ENCODE results near the gene COL23A1.
"Not testable (repeated sequence)": the region's sequence is repeated elsewhere in the genome, so short reads cannot be mapped to it uniquely, and the experiment has no call there.

COL23A1 gene

GRCh38 chr5:178370102-178370501 lies 220.1 kb downstream of the COL23A1 start:
- no peak for DNase-seq

GRCh38 chr5:178369469-178369868 lies 220.7 kb downstream of the COL23A1 start:
- DNase-seq = not testable (repeated sequence)

DNA sequence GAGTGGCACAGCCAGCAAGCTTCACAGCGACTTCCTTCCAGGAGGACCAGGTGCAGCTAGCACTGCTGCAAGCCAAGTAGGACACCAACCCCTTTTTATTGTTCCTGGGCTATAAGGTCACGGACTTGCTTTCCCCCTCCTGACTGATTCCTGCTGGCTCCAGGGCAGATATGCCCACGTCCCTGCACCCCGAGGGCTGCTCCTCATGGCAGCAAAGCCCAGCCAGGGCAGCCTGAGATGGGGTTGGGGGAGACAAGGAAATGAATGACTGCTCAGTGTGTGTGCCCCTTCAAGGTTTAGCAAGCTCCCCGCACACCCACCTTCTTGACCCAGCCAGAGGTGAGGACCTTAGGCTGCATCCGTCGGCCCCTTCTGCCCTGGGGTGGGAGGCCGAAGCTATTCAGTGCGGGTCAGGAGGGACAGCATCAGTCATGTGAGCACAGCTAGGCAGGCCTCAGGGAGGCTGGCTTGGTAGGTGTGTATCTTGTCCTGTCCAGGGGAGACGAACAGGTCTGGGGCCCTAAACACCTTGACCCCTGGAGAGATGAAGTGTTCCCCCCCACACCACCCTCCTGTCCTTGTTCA lies 221.4 kb downstream of the COL23A1 start:
- no peak for DNase-seq

DNA sequence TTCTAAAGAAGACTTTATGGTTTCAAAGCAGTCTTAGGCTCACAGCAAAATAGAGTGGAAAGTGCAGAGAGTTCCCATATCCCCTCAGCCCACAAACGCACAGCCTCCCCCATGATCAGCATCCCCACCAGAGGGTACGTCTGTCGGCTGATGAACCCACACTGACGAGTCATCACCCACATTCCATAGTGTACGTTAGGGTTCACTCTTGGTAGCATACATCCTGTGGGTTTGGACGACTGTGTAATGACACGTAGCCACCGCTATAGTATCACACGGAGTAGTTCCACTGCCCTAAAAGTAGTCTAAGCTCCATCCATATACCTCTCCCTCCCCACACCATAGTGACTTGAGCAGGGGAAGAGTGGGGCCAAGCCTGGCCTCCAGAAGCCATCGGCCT lies 221.9 kb downstream of the COL23A1 start:
- DNase-seq = no peak

GRCh38 chr5:178367736-178368120 lies 222.5 kb downstream of the COL23A1 start:
- no peak for DNase-seq

DNA sequence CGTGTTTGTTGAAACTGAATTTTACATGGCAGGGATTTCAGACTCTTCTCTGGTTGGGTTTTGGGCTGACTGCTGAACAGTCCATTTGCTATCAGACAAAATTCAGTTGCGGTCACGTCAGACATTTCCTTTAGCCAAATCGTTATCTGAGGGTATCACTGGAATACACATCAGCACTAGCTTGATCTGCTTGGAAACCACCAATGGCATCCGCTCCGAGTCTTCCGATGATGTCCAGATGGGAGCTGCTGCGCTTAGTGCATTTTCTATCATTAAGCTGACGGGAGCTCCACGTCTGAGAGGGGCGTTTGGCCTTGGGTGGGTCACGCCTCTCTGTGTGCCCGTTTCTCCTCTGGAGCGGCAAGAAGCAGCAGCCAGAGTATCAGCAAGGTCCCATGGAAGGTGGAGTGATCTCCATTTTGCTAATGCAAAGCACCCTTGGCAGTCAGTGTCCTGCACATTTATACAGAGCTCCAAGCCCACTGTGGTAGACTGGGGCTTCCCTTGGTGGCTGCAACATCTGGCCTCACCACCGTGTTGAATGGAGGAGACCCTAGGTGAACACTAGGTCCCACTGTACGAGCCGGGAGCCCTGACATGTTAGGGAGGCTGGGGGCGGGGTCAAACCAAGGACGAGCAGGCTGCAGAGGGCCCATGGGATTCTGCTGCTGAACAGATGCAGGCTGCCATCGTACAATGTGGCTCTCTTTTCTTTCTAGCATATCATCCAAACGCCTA lies 223.0 kb downstream of the COL23A1 start:
- no peak for DNase-seq

- DNase-seq = no peak
Observed at GRCh38 chr5:178365501-178366440, 224.4 kb downstream of the COL23A1 start.

GRCh38 chr5:178364326-178364675 lies 225.9 kb downstream of the COL23A1 start:
- DNase-seq = no peak

DNA sequence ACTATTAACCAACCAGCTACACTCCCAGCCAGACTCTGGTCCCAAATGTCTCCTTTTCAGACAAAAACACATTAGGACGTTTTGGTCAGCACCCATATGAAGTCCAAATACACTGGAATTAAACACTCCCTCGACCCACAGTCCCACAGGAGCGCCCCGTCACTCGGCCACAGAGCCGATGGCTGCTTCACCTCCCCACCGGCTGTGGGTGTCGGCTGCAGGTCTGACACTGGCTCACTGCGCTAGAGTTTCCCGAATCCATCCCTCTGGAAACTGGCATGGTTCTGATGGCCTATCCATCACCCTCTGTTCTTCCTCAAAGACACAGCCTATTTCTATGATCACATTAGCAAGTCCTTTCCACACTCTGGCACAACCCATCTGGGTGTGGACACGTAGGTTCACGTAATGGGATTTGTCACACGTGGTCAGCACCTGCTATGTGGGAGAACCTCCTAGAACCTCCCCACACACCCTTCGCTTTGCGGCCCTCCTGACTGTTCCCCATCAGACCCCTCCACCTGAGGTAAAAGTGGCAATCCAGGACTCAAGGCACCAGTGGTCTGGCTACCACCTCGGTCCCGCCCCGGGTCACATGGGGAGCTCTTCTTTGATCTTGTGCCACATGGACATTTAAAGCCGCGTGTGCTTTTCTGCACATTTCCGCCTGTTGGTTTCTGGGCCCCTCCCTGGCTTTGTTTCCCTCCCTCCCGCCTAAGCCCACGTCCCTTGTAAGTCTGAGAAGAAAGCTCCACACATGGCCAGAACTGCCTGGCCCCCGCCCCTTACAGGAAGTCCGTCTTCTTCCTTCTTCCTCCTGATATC lies 226.5 kb downstream of the COL23A1 start:
- DNase-seq = no peak

GRCh38 chr5:178361657-178362445 lies 228.3 kb downstream of the COL23A1 start:
- no peak for DNase-seq

DNA sequence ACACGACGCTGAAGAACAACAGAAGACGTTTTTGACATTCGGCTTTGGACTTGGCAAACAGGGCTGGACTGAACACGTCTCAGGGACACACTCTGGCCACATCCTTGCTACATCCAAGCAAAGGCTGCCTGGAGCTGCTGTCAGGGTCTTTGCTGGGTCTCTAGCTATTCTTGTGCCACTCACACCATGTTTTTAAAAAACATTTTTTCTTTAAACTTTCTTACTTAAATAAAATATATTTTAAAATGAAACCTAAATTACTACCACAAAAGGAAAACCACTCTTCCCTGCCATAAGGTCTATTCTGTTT lies 229.3 kb downstream of the COL23A1 start:
- DNase-seq = no peak

DNA sequence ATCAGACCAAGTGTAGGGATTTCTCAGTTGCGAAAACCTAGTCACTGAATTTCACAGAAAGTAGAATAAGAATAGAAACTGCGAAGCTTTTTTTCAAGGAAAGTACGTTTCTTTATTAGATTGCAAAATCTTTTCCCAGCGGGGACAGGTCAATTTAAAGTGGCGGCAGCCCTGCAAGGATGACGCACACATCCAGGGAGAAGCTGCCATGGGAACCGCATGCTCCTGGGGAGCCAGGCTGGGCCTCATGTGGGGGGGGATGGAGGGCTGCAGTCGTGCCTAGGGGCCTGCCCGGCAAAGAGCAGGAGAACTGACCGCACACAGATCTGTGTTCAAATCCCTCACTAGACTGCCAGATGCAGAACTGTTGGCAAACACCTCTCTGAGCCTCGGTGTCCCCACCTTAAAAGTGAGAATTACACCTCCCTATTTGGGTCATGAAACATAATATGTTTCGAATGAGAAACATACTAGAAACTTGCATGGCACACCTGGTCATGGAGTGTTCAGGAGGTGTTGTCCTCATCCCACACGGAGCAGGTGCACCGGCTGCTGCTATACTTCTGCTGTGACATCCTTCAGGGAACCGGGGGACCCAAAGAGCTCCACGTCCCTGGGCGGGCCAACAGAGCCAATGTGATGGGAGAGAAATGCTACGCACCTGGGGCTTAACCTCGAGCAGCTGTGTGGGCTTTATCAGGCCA lies 229.8 kb downstream of the COL23A1 start:
- DNase-seq = no peak

- no peak for DNase-seq
Observed at GRCh38 chr5:178359738-178360137, 230.5 kb downstream of the COL23A1 start.

- DNase-seq = no peak
Observed at GRCh38 chr5:178357678-178358077, 232.5 kb downstream of the COL23A1 start.

GRCh38 chr5:178357121-178357521 lies 233.1 kb downstream of the COL23A1 start:
- DNase-seq = no peak

DNA sequence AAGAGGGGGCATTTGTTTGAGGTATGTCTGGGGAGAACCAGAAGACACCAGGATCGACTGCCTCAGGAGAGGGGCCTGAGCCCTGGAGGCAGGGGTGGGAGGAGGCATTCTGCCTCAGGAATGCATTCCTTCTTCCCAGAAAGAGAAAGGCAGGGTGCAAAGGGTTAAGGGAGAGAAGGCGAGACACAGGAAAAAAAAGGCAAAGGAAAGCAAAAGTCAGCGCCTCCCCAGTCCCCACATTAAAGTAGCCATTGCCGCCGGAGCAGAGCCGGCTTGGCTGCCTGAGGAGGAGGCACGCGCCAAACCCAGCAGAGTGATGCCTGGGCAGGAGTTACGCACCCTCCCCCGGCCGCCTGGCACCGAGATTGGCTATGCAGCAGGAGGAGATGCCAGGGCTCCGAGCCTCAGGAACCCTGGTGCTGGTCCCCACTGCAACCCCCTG lies 233.7 kb downstream of the COL23A1 start:
- no peak for DNase-seq

DNA sequence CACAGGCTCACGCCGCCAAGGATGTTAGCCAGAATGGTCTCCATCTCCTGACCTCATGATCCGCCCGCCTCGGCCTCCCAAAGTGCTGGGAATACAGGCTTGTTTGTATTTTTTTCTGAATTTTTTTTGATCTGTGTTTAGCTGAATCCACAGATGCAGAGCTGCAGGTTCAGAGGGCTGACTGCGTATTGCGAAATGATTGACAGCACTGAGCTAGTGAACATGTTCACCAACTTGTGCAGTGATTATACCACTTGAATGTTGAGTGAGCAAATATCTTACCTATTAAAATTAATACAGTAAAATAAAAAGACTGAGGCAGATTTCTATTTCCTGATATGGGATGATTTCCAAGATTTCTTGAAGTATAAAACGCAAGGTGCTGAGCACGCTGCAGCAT lies 234.5 kb downstream of the COL23A1 start:
- DNase-seq = no peak

- no peak for DNase-seq
Observed at GRCh38 chr5:178353461-178353860, 236.7 kb downstream of the COL23A1 start.

GRCh38 chr5:178352035-178352349 lies 238.2 kb downstream of the COL23A1 start:
- no peak for DNase-seq

- no peak for DNase-seq
Observed at GRCh38 chr5:178351221-178352034, 238.8 kb downstream of the COL23A1 start.
